Motor neuron (in vitro differentiated cells): Measurements from ENCODE around the gene TMEM134. TPM values are rescaled to one million over a fixed set of nuclear protein-coding genes. Genes with fewer than 3 reads are reported as not detected.

Source experiments
- ATAC-seq, 8 experiments: fragments of 200-7000 bp; cut with Tn5 transposase; replicated peaks in 6 of 8; 2 replicates each; pipeline ENCODE4 v1.8.0; 2021; ENCODE audit warnings: mild to moderate bottlenecking in 8 of 8, moderate library complexity in 8 of 8
- H3K27ac ChIP-seq, 2 donors: fragments of 250-450 bp; sonication (Bioruptor Pico); 2 replicates each; pipeline ENCODE4 v1.9.0; 2021; ENCODE audit warnings: antibody characterized with exemption in 2 of 2, mild to moderate bottlenecking in 2 of 2, moderate library complexity in 1 of 2
- H3K4me1 ChIP-seq, 2 donors: fragments of 250-450 bp; sonication (Bioruptor Pico); replicated peaks in 1 of 2; 2 replicates each; pipeline ENCODE4 v1.6.1; 2021; ENCODE audit warnings: antibody characterized with exemption in 2 of 2, mild to moderate bottlenecking in 2 of 2, moderate library complexity in 1 of 2
- H3K4me3 ChIP-seq, 5 donors: fragments of 250-450 bp; sonication (Bioruptor Pico); 2 replicates each; pipeline ENCODE4 v1.9.0; 2021; ENCODE audit warnings: antibody characterized with exemption in 5 of 5, mild to moderate bottlenecking in 5 of 5, moderate library complexity in 4 of 5
- WGBS, 10 experiments: fragments of 450-650 bp; shearing (Covaris generic); methylation state at CpG; one replicate each; pipeline ENCODE4 v1.0.0; 2022; 5-methylcytosine and 5-hydroxymethylcytosine counted together
- in situ Hi-C, 9 experiments: fragments of 400-800 bp; cut with MboI; loops; one replicate each; pipeline ENCODE4 v1.15.0; 2021; ENCODE audit warnings: low sequenced_read_pairs in 9 of 9, low pct_unique_long_range_greater_than_20kb in 2 of 9; ENCODE audit not compliant: unreplicated experiment in 9 of 9
- total RNA-seq, 8 experiments: library from RNA; unstranded; fragments of 300-600 nt; gene quantifications; 2 replicates each; pipeline versions ENCODE4 v1.2.3 to v1.2.4, GENCODE V29; 2022

The TMEM134 gene
- total RNA-seq, 8 experiments from 2014 or later = 9.9 to 30.6 (median 17.2) TPM

GRCh38 chr11:67423466-67423865 lies 45.6 kb downstream of the TMEM134 start:
- Histone ChIP-seq H3K4me1 (peaks cover 8 to 10% of the 10 kb centered on the region in 2 donors), H3K4me3 (no peak overlapping the region), H3K27ac (no peak overlapping the region)
- in situ Hi-C loops = no loop called here
- 90% methylated on average over 3 of the region's 13 CpGs; no CpG with 5 or more reads in 9 of the 10 experiments for WGBS, 10 experiments
- ATAC-seq = no peak

GRCh38 chr11:67422891-67423290 lies 46.2 kb downstream of the TMEM134 start:
- in situ Hi-C loops = no loop called here
- no peak for ATAC-seq
- Histone ChIP-seq H3K4me3 (no peak overlapping the region), H3K4me1 (peaks cover 8 to 10% of the 10 kb centered on the region in 2 donors), H3K27ac (no peak overlapping the region)
- 48 to 100% (median 74%) methylated on average over 1 to 5 of the region's 6 CpGs; no CpG with 5 or more reads in 5 of the 10 experiments for WGBS, 10 experiments

GRCh38 chr11:67421430-67422031 lies 47.5 kb downstream of the TMEM134 start:
- peaks cover 5 to 6% of the 10 kb centered on the region in 2 donors for H3K4me1 ChIP-seq
- no peak for ATAC-seq
- in situ Hi-C loops = no loop called here
- 7 to 100% (median 85%) methylated on average over 2 to 8 of the region's 22 CpGs; no CpG with 5 or more reads in 4 of the 10 experiments for WGBS, 10 experiments
- H3K4me3 ChIP-seq = peak overlapping the region; percentile 34 to 48 (median 42)
- H3K27ac ChIP-seq = peak overlapping the region in 1 of 2 donors; percentile 6

- in situ Hi-C loops = no loop called here
- peak overlapping the region; percentile 34 to 48 (median 42) for H3K4me3 ChIP-seq
- WGBS, 10 experiments = 0% methylated on average over 7 of the region's 97 CpGs; no CpG with 5 or more reads in 9 of the 10 experiments
- peak; percentile 82 to 94 (median 88) for ATAC-seq
- H3K27ac ChIP-seq = peak overlapping the region; percentile 49 to 64
- peaks cover 5 to 6% of the 10 kb centered on the region in 2 donors for H3K4me1 ChIP-seq
Measured at GRCh38 chr11:67420646-67421429, 48.2 kb downstream of the TMEM134 start.

GRCh38 chr11:67420147-67420645 lies 48.9 kb downstream of the TMEM134 start:
- WGBS, 10 experiments = 60 to 94% (median 86%) methylated on average over 1 to 3 of the region's 15 CpGs; no CpG with 5 or more reads in 6 of the 10 experiments
- Histone ChIP-seq H3K4me1 (peaks cover 5 to 6% of the 10 kb centered on the region in 2 donors), H3K27ac (peak overlapping the region; percentile 49 to 64), H3K4me3 (peak overlapping the region; percentile 34 to 48 (median 42))
- ATAC-seq = no peak
- in situ Hi-C loops = no loop called here

GRCh38 chr11:67419325-67420049 lies 49.6 kb downstream of the TMEM134 start:
- no peak overlapping the region for H3K4me3 ChIP-seq
- H3K27ac ChIP-seq = no peak overlapping the region
- 100% methylated on average over 1 to 4 of the region's 21 CpGs; no CpG with 5 or more reads in 6 of the 10 experiments for WGBS, 10 experiments
- peaks cover 5 to 6% of the 10 kb centered on the region in 2 donors for H3K4me1 ChIP-seq
- ATAC-seq = no peak
- in situ Hi-C loops = no loop called here

GRCh38 chr11:67418476-67419281 lies 50.4 kb downstream of the TMEM134 start:
- in situ Hi-C loops = no loop called here
- 83 to 95% (median 91%) methylated on average over 2 to 7 of the region's 26 CpGs; no CpG with 5 or more reads in 6 of the 10 experiments for WGBS, 10 experiments
- Histone ChIP-seq H3K4me1 (peaks cover 5 to 6% of the 10 kb centered on the region in 2 donors), H3K27ac (no peak overlapping the region), H3K4me3 (no peak overlapping the region)
- no peak for ATAC-seq

- WGBS, 10 experiments = 89 to 100% (median 90%) methylated on average over 2 to 5 of the region's 12 CpGs; no CpG with 5 or more reads in 7 of the 10 experiments
- H3K27ac ChIP-seq = no peak overlapping the region
- in situ Hi-C loops = no loop called here
- no peak for ATAC-seq
- H3K4me1 ChIP-seq = peaks cover 5 to 6% of the 10 kb centered on the region in 2 donors
- H3K4me3 ChIP-seq = no peak overlapping the region
Measured at GRCh38 chr11:67417425-67417824, 51.6 kb downstream of the TMEM134 start.

GRCh38 chr11:67416416-67417335 lies 52.4 kb downstream of the TMEM134 start:
- WGBS, 10 experiments = 20 to 80% (median 65%) methylated on average over 1 to 9 of the region's 21 CpGs; no CpG with 5 or more reads in 3 of the 10 experiments
- ATAC-seq = peak in 1 of 8 experiments; percentile 1
- Histone ChIP-seq H3K4me1 (peaks cover 5 to 6% of the 10 kb centered on the region in 2 donors), H3K4me3 (no peak overlapping the region), H3K27ac (no peak overlapping the region)
- in situ Hi-C loops = no loop called here

GRCh38 chr11:67415501-67416304 lies 53.3 kb downstream of the TMEM134 start, which contains the start of gene CARNS1:
Gene CARNS1, plus strand, starts transcription at chr11:67415678. Its CDS starts 522 bp downstream, at chr11:67416200.
- in situ Hi-C loops = no loop called here
- no peak within 1 kb of the TSS for H3K27ac ChIP-seq
- WGBS, 10 experiments = no CpG with 5 or more reads among the region's 67 CpGs
- peak in 2 of 8 experiments; percentile 5 to 21 for ATAC-seq
- H3K4me1 ChIP-seq = peaks cover 5 to 6% of the 10 kb centered on the region in 2 donors
- no peak within 1 kb of the TSS for H3K4me3 ChIP-seq
